Liver (tissue), 9 donors: ENCODE results near the gene MTERF1. TPM values are rescaled to one million over a fixed set of nuclear protein-coding genes. Genes with fewer than 3 reads are reported as not detected.
"Not testable (repeated sequence)": the region's sequence is repeated elsewhere in the genome, so short reads cannot be mapped to it uniquely, and the experiment has no call there.

Experiments used
- DNase-seq: peaks from one replicate; pipeline ENCODE4 v3.0.0-alpha.2; 2017; ENCODE audit warnings: low spot score
- H3K27ac ChIP-seq, 2 donors: one replicate each; pipeline ENCODE4 v1.7.0; 2013; ENCODE audit warnings: inconsistent platforms in 2 of 2, low read length in 2 of 2, control low read depth in 1 of 2, low read depth in 1 of 2, mild to moderate bottlenecking in 1 of 2
- H3K27me3 ChIP-seq, 4 donors: one replicate each; pipeline versions ENCODE4 v1.6.1 to v1.7.0; 2013; ENCODE audit warnings: low read length in 3 of 4, inconsistent platforms in 1 of 4, mild to moderate bottlenecking in 1 of 4, moderate library complexity in 1 of 4; ENCODE audit not compliant: control insufficient read depth in 4 of 4, insufficient read depth in 4 of 4
- H3K36me3 ChIP-seq, 4 donors: one replicate each; pipeline versions ENCODE4 v1.6.1 to v1.7.0; 2013; ENCODE audit warnings: low read length in 3 of 4, mild to moderate bottlenecking in 3 of 4, low read depth in 1 of 4, moderate library complexity in 1 of 4; ENCODE audit not compliant: control insufficient read depth in 4 of 4, insufficient read depth in 3 of 4
- H3K4me1 ChIP-seq, 4 donors: one replicate each; pipeline versions ENCODE4 v1.6.1 to v1.7.0; 2013; ENCODE audit warnings: low read length in 3 of 4, mild to moderate bottlenecking in 3 of 4, moderate library complexity in 1 of 4; ENCODE audit not compliant: control insufficient read depth in 4 of 4, insufficient read depth in 4 of 4
- H3K4me3 ChIP-seq, 3 donors: one replicate each; pipeline versions ENCODE4 v1.6.1 to v1.7.0; 2013; ENCODE audit warnings: low read length in 3 of 3, control low read depth in 1 of 3, low read depth in 1 of 3, mild to moderate bottlenecking in 1 of 3
- H3K9ac ChIP-seq, 2 donors: one replicate each; pipeline ENCODE4 v1.7.0; 2013; ENCODE audit warnings: low read length in 2 of 2, mild to moderate bottlenecking in 2 of 2, moderate library complexity in 2 of 2, control low read depth in 1 of 2, low read depth in 1 of 2
- H3K9me3 ChIP-seq, 4 donors: one replicate each; pipeline versions ENCODE4 v1.6.1 to v1.7.0; 2013; ENCODE audit warnings: low read length in 3 of 4; ENCODE audit not compliant: control insufficient read depth in 4 of 4
- ATF3 ChIP-seq: IDR thresholded peaks from 2 replicates; pipeline ENCODE4 v1.6.1; 2016; ENCODE audit warnings: antibody characterized with exemption
- CTCF ChIP-seq: fragments of 150-350 bp; IDR thresholded peaks from 2 replicates; pipeline ENCODE4 v1.5.1; 2017; ENCODE audit warnings: improper control_type of control experiment, low read depth, low read length; ENCODE audit not compliant: missing input control
- EGR1 ChIP-seq, 2 donors: IDR thresholded peaks; 2 replicates each; pipeline ENCODE4 v1.6.1; 2016 to 2018; ENCODE audit warnings: antibody characterized with exemption in 2 of 2, low read depth in 2 of 2
- FOXA1 ChIP-seq: IDR thresholded peaks from 2 replicates; pipeline ENCODE4 v1.6.1; 2016; ENCODE audit warnings: antibody characterized with exemption
- FOXA2 ChIP-seq: IDR thresholded peaks from 2 replicates; pipeline ENCODE4 v1.6.1; 2016; ENCODE audit warnings: antibody characterized with exemption
- GABPA ChIP-seq, 2 donors: IDR thresholded peaks in 1 of 2; conservative IDR thresholded peaks in 1 of 2; 2 replicates each; pipeline ENCODE4 v1.6.1; 2016; ENCODE audit warnings: antibody characterized with exemption in 2 of 2, mild to moderate bottlenecking in 1 of 2, moderate library complexity in 1 of 2
- HNF4A ChIP-seq, 2 donors: conservative IDR thresholded peaks; 2 replicates each; pipeline ENCODE4 v1.6.1; 2016; ENCODE audit warnings: antibody characterized with exemption in 2 of 2, mild to moderate bottlenecking in 2 of 2
- HNF4G ChIP-seq: IDR thresholded peaks from 2 replicates; pipeline ENCODE4 v1.6.1; 2016; ENCODE audit warnings: antibody characterized with exemption
- JUND ChIP-seq, 2 donors: IDR thresholded peaks; 2 replicates each; pipeline ENCODE4 v1.6.1; 2016; ENCODE audit warnings: antibody characterized with exemption in 2 of 2
- MAX ChIP-seq: IDR thresholded peaks from 2 replicates; pipeline ENCODE4 v1.6.1; 2016; ENCODE audit warnings: antibody characterized with exemption
- NR2F2 ChIP-seq: IDR thresholded peaks from 2 replicates; pipeline ENCODE4 v1.6.1; 2016; ENCODE audit warnings: antibody characterized with exemption
- RAD21 ChIP-seq, 2 donors: IDR thresholded peaks; 2 replicates each; pipeline ENCODE4 v1.6.1; 2016; ENCODE audit warnings: antibody characterized with exemption in 2 of 2, mild to moderate bottlenecking in 2 of 2
- REST ChIP-seq: IDR thresholded peaks from 2 replicates; pipeline ENCODE4 v1.6.1; 2016; ENCODE audit warnings: antibody characterized with exemption, mild to moderate bottlenecking
- RXRA ChIP-seq, 2 donors: IDR thresholded peaks; 2 replicates each; pipeline ENCODE4 v1.6.1; 2017 to 2018; ENCODE audit warnings: antibody characterized with exemption in 2 of 2, mild to moderate bottlenecking in 1 of 2
- SP1 ChIP-seq: IDR thresholded peaks from 2 replicates; pipeline ENCODE4 v1.6.1; 2018; ENCODE audit warnings: antibody characterized with exemption, mild to moderate bottlenecking
- TAF1 ChIP-seq: conservative IDR thresholded peaks from 2 replicates; pipeline ENCODE4 v1.6.1; 2016; ENCODE audit warnings: antibody characterized with exemption, mild to moderate bottlenecking
- YY1 ChIP-seq: IDR thresholded peaks from 2 replicates; pipeline ENCODE4 v1.6.1; 2016; ENCODE audit warnings: antibody characterized with exemption, mild to moderate bottlenecking
- WGBS: extraction: QIAGEN DNeasy Blood & Tissue Kit; methylation state at CpG from one replicate; pipeline ENCODE4 v1.1.7; 2013; 5-methylcytosine and 5-hydroxymethylcytosine counted together
- polyA plus RNA-seq, 2 donors: library from polyadenylated mRNA; stranded (reverse) in 1 of 2; unstranded in 1 of 2; fragments of 200-250 nt in 1 of 2; fragments of >200 nt in 1 of 2; fragmentation: Nextera tagmentation in 1 of 2; extraction: Ambion mirVana in 1 of 2; gene quantifications; one replicate each; pipeline versions ENCODE4 v1.2.1 to v1.2.3, GENCODE V29; 2013 to 2015
- total RNA-seq, 2 donors: library from RNA; depleted of rRNA; stranded (reverse); fragments of >200 nt; gene quantifications; one replicate each; pipeline ENCODE4 v1.2.3, GENCODE V29; 2014
- TF ChIP-seq, protein P1 (sequence below): IDR thresholded peaks from 2 replicates; pipeline ENCODE4 v1.6.1; 2016; ENCODE audit warnings: antibody characterized with exemption
- donor health status: healthy.
- donor health status: healthy.
- donor health status: healthy.
- donor health status: healthy.
- donor health status: healthy.

Gene MTERF1
- total and polyA plus RNA-seq, 4 donors, result 5.8 to 9.1 (median 6.4) TPM

- H3K27me3 ChIP-seq, result no peaks in the 10 kb centered on the region
- H3K9me3 ChIP-seq, result no peaks in the 10 kb centered on the region
- H3K4me3 ChIP-seq, result no peak overlapping the region
- no peak overlapping the region for H3K9ac ChIP-seq
- DNase-seq, result no peak
- TF ChIP-seq FOXA2, result no peak
- no peak for TF ChIP-seq SP1
- TF ChIP-seq NR2F2, result no peak
- TF ChIP-seq EGR1 (IDR thresholded peaks at IDR 0.05; ENCODE audit: low read depth in 2 of 2), result no peak
- TF ChIP-seq RAD21 (IDR thresholded peaks at IDR 0.05), result no peak
- TF ChIP-seq YY1, result no peak
- no peak for TF ChIP-seq GABPA (IDR thresholded peaks at IDR 0.05 in 1 of 2, conservative IDR thresholded peaks at IDR 0.05 in 1 of 2)
- no peak for TF ChIP-seq MAX
- TF ChIP-seq FOXA1, result no peak
- no peak for TF ChIP-seq TAF1
- TF ChIP-seq ATF3, result no peak
- TF ChIP-seq HNF4G, result no peak
- TF ChIP-seq, protein P1, sequence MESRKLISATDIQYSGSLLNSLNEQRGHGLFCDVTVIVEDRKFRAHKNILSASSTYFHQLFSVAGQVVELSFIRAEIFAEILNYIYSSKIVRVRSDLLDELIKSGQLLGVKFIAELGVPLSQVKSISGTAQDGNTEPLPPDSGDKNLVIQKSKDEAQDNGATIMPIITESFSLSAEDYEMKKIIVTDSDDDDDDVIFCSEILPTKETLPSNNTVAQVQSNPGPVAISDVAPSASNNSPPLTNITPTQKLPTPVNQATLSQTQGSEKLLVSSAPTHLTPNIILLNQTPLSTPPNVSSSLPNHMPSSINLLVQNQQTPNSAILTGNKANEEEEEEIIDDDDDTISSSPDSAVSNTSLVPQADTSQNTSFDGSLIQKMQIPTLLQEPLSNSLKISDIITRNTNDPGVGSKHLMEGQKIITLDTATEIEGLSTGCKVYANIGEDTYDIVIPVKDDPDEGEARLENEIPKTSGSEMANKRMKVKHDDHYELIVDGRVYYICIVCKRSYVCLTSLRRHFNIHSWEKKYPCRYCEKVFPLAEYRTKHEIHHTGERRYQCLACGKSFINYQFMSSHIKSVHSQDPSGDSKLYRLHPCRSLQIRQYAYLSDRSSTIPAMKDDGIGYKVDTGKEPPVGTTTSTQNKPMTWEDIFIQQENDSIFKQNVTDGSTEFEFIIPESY, result no peak
- no peak for TF ChIP-seq RXRA (IDR thresholded peaks at IDR 0.05)
- TF ChIP-seq CTCF, result no peak
- no peak for TF ChIP-seq REST
- TF ChIP-seq HNF4A (conservative IDR thresholded peaks at IDR 0.05), result no peak
- no peak for TF ChIP-seq JUND (IDR thresholded peaks at IDR 0.05)
- H3K36me3 ChIP-seq, result no peaks in the 10 kb centered on the region
- 95% methylated on average over 2 of the region's 2 CpGs for WGBS
- no peak overlapping the region for H3K27ac ChIP-seq
- no peaks in the 10 kb centered on the region for H3K4me1 ChIP-seq
Observed at GRCh38 chr7:91865511-91865910, 15.0 kb downstream of the MTERF1 start.

- not testable (repeated sequence) for H3K4me1 ChIP-seq, DNase-seq, H3K27me3 ChIP-seq, H3K4me3 ChIP-seq, H3K9me3 ChIP-seq, H3K9ac ChIP-seq, H3K27ac ChIP-seq, H3K36me3 ChIP-seq
Observed at GRCh38 chr7:91864604-91865003, 15.9 kb downstream of the MTERF1 start.
